Measurements from ENCODE around the gene SEMA6A.

SEMA6A gene

GRCh38 chr5:116455061-116455460 is 119.6 kb downstream of the SEMA6A start:
- no peak for DNase-seq

DNA sequence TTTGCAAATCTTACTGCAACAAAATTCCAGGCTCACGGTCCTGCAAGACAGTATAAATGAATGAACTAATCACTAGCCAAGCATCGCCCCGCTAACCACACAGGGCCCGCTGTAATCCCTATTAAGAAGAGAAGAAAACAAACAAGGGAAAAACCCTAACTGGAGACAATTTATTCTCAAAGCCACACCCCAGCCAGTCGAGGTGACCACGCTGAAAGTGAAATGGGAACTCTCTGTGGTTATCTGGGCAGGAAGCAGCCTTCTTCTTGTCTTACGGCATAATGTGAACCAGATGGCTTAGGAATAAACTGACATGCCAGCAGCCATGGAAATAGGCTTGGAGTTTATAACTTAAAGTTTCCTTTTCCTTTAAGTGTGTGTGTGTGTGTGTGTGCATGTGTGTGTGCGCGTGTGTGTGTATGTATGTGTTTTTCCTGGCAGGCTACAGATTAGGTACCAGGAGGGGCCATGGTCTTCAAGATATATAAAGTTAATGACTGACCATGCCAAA is 120.2 kb downstream of the SEMA6A start:
- no peak for DNase-seq

- DNase-seq = no peak
Observed at GRCh38 chr5:116453988-116454411, 120.6 kb downstream of the SEMA6A start.

- DNase-seq = no peak
Observed at GRCh38 chr5:116452774-116453368, 121.8 kb downstream of the SEMA6A start.

DNA sequence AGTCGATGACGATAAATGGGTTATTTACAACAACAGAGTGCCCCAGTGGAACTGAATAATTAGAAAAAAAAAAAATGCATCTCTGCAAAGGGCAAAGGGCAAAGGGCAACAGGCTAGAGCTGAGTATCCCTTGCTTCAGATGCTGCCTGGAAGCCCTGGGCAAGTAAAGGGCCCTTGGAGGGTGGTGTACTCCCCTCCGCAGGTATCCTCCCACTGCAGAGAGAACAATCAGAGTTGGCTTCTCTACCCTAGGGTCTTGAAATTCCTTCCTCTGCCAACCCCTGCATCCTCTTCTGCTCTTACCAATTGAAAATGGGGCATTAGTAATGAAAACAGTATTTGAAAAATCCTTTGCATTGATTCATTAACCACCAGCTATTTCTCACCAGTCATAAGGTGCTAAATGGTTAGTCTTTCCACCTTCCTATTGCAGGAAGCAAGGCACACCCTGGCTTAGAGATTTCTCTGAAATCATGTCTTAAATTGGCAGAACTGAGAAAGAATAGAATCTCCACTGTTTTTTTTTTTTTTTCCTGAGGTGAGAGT is 122.6 kb downstream of the SEMA6A start:
- DNase-seq = no peak

DNA sequence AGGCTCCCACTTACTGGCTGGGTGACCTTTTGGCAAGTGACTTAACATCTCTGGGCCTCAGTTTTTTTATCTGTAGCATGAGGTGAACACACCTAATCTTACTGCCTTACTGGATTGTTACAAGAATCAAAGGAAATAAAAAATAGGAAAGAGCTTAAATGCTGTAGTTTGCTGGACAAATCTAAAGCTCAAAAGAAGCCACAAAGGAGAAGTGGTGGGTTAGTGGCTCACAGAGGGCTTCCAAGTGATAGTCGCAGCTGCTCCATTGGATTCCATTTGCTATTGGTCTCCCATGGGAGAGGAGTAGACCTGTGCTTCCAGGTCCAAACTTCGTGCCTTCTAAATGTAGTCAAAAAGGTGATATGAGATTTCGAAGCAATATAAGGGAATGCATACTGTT is 123.6 kb downstream of the SEMA6A start:
- DNase-seq = no peak

- no peak for DNase-seq
Observed at GRCh38 chr5:116449458-116449857, 125.2 kb downstream of the SEMA6A start.

DNA sequence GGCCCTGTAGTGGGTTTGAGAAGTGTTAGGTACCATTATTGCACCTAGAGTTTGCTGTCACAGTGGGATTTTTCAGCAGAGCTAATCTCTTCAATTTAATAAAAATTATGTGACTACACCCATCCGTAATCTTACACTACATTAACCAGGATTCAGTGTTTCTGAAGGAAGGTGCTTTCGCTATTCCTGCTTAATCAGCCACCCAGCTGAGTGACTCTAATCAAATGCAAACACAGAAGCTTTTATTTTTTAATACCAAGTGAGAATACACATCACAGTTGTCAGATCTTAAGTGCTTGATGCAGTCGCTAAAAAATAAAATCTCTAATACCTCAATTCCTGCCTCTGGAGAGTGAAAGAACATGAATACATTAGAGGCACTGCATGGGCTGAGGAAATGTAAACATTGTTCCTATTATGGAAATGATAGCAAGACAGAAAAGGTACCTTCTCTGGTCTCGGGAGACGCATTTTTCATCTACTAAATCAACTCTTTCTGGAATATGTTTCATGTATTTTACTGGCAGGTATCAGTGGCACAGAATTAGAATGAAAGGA is 125.7 kb downstream of the SEMA6A start:
- DNase-seq = no peak

DNA sequence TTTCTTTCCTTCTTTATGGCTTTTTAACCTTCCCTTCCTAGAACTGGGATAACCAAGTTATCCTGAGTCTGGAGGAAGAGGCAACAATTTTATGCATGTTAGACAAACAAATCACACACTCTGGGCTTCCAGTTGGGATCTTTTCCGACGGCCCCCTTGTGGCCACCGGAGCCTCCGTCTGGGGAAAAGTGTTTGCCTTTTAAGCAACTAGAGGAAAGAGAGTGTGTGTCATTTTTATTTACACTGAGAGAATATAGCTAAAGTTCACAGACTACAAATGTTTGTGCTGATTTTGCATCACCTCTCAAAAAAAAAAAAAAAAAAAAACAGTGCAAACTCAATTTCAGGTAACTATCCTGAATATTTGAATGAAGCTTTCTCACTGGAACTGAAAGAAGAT is 126.2 kb downstream of the SEMA6A start:
- no peak for DNase-seq

DNA sequence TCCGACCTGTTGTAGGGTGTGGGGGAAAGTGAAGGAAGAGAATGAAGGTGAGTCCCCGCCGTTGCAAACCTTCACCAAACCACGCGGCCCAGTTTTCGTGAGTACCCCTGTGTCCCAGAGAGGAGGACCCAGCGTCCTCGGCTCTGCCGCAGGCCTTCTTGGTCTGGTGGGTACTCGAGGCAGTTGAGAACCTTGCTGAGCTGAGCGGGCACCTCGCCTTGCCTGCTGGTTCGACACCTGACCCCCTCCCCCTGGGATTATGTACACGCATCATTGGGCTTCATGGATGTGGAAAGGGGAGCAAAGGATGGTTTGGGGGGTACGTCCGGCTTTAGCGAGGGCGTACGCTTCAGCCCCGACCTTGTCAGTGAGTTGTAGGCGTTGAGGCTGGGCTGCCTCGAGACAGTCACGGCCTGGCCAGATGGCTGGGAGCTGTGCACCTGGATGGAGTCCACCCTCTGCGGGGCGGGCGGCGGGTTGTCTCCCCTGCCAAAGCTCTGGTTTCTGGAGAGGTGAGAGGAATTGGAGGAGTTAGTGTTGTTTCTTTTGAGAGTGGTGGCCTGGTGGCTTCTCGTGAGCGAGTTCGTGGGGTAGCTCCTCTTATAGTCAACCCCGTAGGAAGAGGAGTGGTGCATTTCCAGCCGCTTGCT is 128.1 kb downstream of the SEMA6A start:
- DNase-seq = no peak

DNA sequence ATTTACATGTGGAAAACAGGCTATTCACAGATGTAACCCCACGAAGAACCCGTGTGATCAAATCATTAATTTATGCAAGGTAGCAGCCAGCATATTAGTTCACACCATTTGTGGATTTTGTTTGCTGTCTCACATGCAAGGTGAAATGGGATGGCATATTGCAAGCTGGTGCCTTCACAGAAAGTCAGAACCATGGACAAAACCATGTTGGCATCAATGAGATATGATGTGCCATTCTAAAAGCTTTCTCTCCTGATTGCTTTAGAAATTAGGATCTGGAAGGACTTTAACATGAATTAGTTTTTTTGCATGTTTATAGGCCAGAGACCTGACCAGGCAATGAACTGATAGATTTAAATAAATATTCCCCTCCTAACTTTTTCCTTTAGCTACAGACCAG is 129.3 kb downstream of the SEMA6A start:
- DNase-seq = no peak

DNA sequence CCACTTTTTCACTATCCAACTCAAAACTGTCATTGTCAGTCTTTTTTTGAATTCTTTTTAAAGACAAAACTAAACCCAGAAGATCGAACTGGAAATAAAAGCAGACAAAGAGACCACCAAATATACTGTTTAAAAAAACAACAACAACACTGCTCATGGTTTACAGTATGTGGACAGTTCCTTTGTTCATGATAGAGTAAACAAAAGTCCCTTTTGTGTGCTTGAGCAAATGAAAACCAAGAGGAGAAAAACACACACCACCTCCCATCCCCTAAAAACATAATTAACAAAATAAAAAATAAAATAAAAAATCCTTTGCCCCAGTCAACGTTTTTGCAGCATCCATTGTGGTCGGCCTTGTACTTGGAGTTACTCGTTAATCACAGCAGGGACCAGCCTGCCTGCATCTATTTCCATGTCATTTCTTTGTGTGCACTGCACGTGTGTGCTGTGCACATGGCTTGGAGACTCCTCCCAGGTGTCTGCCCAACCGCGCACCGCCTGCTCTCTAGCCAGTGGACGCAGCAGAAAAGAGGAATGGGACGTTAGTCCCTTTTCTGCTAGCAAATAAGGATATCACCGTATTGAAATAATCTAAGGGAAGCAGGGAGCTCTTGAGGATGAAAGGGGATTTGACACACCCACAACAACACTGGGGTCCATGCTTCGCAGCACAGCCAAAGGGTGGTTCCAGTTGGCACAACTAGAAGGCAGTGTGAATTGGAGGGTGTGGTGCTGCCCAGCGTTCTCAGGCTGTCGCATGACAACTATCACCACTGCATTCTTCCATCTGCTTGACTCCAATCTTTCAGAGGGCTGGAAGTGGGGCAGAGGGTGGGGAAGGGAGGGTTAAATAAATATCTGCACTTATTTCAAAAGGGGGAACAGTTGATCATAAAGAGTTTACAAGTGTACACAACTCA is 130.0 kb downstream of the SEMA6A start:
- DNase-seq = no peak

DNA sequence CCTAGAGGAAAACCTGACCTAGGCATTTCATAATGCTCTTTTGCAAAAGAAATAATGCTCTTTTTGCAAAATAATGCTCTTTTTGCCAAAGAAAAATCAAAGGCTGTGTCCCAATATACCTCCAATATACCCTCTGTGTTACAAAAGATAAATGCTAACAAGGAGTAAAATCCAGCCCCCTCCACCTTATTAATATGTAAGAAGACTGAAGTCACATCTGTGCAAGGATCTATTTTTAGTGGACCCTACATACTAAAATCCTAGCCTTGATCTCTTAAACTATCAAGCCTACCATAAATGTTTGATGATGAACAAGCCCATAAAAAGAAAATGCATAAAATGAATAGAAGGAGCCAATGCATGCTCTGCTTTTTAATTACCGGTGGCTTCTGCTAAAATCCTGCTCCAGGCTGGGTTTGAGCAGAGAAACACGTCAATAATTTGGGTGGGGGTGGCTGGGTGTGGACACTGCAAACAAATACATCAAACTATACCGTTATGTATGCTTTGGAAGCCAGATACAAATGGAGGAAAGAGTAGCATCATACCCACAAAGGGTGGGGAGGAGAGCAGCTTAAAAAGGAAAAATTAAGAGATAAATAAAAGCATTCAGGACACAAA is 131.6 kb downstream of the SEMA6A start:
- no peak for DNase-seq

DNA sequence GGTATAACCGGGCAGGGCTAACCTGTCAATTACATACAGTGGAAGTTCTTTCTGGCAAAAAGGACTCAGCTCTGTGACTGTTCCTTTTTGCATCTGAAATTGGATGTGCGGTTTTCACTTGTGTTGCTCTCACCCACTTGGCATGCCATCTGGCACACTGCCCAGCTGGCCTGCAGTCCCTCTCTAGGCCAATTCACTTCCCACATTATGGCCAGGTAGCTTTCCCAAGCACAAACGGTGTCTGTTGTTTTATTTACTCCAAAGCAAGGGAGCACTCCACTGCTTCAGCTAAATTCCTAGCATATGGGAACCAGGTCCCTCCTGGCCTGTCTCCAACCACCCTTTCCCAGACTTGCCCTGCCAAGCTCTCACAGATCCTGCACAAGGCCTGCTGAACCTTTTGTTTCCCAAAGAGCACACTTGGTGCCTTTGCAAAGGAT is 132.5 kb downstream of the SEMA6A start:
- DNase-seq = no peak

- no peak for DNase-seq
Observed at GRCh38 chr5:116441223-116441622, 133.4 kb downstream of the SEMA6A start.

GRCh38 chr5:116440457-116441001 is 134.1 kb downstream of the SEMA6A start:
- DNase-seq = no peak

- no peak for DNase-seq
Observed at GRCh38 chr5:116439905-116440304, 134.7 kb downstream of the SEMA6A start.

GRCh38 chr5:116438979-116439554 is 135.6 kb downstream of the SEMA6A start:
- no peak for DNase-seq

- no peak for DNase-seq
Observed at GRCh38 chr5:116437922-116438578, 136.6 kb downstream of the SEMA6A start.

GRCh38 chr5:116437351-116437705 is 137.3 kb downstream of the SEMA6A start:
- no peak for DNase-seq

GRCh38 chr5:116436674-116437350 is 137.8 kb downstream of the SEMA6A start:
- no peak for DNase-seq
